ENCODE data around the gene SORCS2. TPM values are rescaled to one million over a fixed set of nuclear protein-coding genes. Genes with fewer than 3 reads are reported as not detected.

The SORCS2 gene
- total and polyA plus RNA-seq, 7 donors = 0.18 to 1.5 (median 0.36) TPM

GRCh38 chr4:7775396-7775795, 583.1 kb downstream of the SORCS2 start:
- 88 to 98% (median 93%) methylated on average over 9 of the region's 9 CpGs for WGBS, 3 donors
- ATAC-seq (no peak), DNase-seq (no peak)
- H3K9me3 ChIP-seq = no peaks in the 10 kb centered on the region
- H3K27me3 ChIP-seq (ENCODE audit: insufficient read depth in 3 of 3, low read length in 2 of 3) = no peaks in the 10 kb centered on the region
- H3K4me3 ChIP-seq = no peak overlapping the region
- intact Hi-C loops (cut with DNase I) = no loop called here
- H3K36me3 ChIP-seq (ENCODE audit: insufficient read depth in 1 of 2, low read depth in 1 of 2) = peaks cover 0 to 51% of the 10 kb centered on the region in 2 donors
- no peak for TF ChIP-seq CTCF (IDR thresholded peaks at IDR 0.05)
- H3K27ac ChIP-seq = no peak overlapping the region
- H3K4me1 ChIP-seq = no peaks in the 10 kb centered on the region

GRCh38 chr4:7777017-7777710, 584.8 kb downstream of the SORCS2 start:
- DNase-seq (no peak), ATAC-seq (no peak)
- intact Hi-C loops (cut with DNase I) = no loop called here
- Histone ChIP-seq H3K4me3 (no peak overlapping the region), H3K36me3 (ENCODE audit: insufficient read depth in 1 of 2, low read depth in 1 of 2) (peaks cover 0 to 44% of the 10 kb centered on the region in 2 donors), H3K4me1 (no peaks in the 10 kb centered on the region), H3K27me3 (ENCODE audit: insufficient read depth in 3 of 3, low read length in 2 of 3) (no peaks in the 10 kb centered on the region), H3K9me3 (no peaks in the 10 kb centered on the region), H3K27ac (no peak overlapping the region)
- no peak for TF ChIP-seq CTCF (IDR thresholded peaks at IDR 0.05)
- WGBS, 3 donors = 95 to 97% (median 97%) methylated on average over 17 of the region's 17 CpGs

GRCh38 chr4:7777871-7778509, 585.7 kb downstream of the SORCS2 start:
- no peaks in the 10 kb centered on the region for H3K27me3 ChIP-seq (ENCODE audit: insufficient read depth in 3 of 3, low read length in 2 of 3)
- no peaks in the 10 kb centered on the region for H3K9me3 ChIP-seq
- ATAC-seq (no peak), DNase-seq (no peak)
- 95 to 98% (median 96%) methylated on average over 10 of the region's 10 CpGs for whole genome bisulfite sequencing, 3 donors
- no peak for TF ChIP-seq CTCF (IDR thresholded peaks at IDR 0.05)
- no peak overlapping the region for H3K27ac ChIP-seq
- no peak overlapping the region for H3K4me3 ChIP-seq
- H3K4me1 ChIP-seq = no peaks in the 10 kb centered on the region
- intact Hi-C loops (cut with DNase I) = no loop called here
- peaks cover 0 to 38% of the 10 kb centered on the region in 2 donors for H3K36me3 ChIP-seq (ENCODE audit: insufficient read depth in 1 of 2, low read depth in 1 of 2)

- peaks cover 0 to 37% of the 10 kb centered on the region in 2 donors for H3K36me3 ChIP-seq (ENCODE audit: insufficient read depth in 1 of 2, low read depth in 1 of 2)
- no peaks in the 10 kb centered on the region for H3K9me3 ChIP-seq
- DNase-seq (no peak), ATAC-seq (no peak)
- 80 to 86% (median 83%) methylated on average over 24 of the region's 24 CpGs for WGBS, 3 donors
- intact Hi-C loops (cut with DNase I) = no loop called here
- H3K4me3 ChIP-seq = no peak overlapping the region
- H3K4me1 ChIP-seq = no peaks in the 10 kb centered on the region
- no peaks in the 10 kb centered on the region for H3K27me3 ChIP-seq (ENCODE audit: insufficient read depth in 3 of 3, low read length in 2 of 3)
- no peak overlapping the region for H3K27ac ChIP-seq
- TF ChIP-seq CTCF (IDR thresholded peaks at IDR 0.05) = no peak
Measured at GRCh38 chr4:7778510-7779431, 586.4 kb downstream of the SORCS2 start.

Data from psoas muscle (tissue), 8 donors.